Chondrocyte (in vitro differentiated cells): ENCODE measurements around the gene GRIK2. TPM values are rescaled to one million over a fixed set of nuclear protein-coding genes. Genes with fewer than 3 reads are reported as not detected.
"Not testable (repeated sequence)": the region's sequence is repeated elsewhere in the genome, so short reads cannot be mapped to it uniquely, and the experiment has no call there.

Experiments used
- DNase-seq: peaks from one replicate; pipeline ENCODE4 v3.0.0; 2021; ENCODE audit warnings: mixed read lengths, low spot score
- H3K27ac Mint-ChIP-seq: one replicate; pipeline ENCODE4 v1.8.0; 2021; ENCODE audit warnings: mild to moderate bottlenecking, moderate library complexity, mixed read lengths; ENCODE audit not compliant: unreplicated experiment
- H3K27me3 Mint-ChIP-seq: 2 replicates; pipeline ENCODE4 v1.8.0; 2021; ENCODE audit warnings: low read depth, mixed read lengths
- H3K36me3 Mint-ChIP-seq: 2 replicates; pipeline ENCODE4 v1.8.0; 2021; ENCODE audit warnings: low read depth, mixed read lengths
- H3K4me1 Mint-ChIP-seq: 2 replicates; pipeline ENCODE4 v1.8.0; 2021; ENCODE audit warnings: low read depth, mild to moderate bottlenecking, mixed read lengths
- H3K4me3 Mint-ChIP-seq: one replicate; pipeline ENCODE4 v1.8.0; 2021; ENCODE audit warnings: mild to moderate bottlenecking, moderate library complexity, mixed read lengths; ENCODE audit not compliant: unreplicated experiment
- H3K9me3 Mint-ChIP-seq: 2 replicates; pipeline ENCODE4 v1.8.0; 2021; ENCODE audit warnings: low read depth, mixed read lengths
- total RNA-seq: library from RNA; stranded (reverse); gene quantifications from 3 replicates; pipeline ENCODE4 v1.2.1, GENCODE V29; 2021
- TF ChIP-seq, protein P1 (sequence below): fragments of 200-600 bp; sonication (generic); IDR thresholded peaks from 2 replicates; pipeline ENCODE4 v1.5.0; 2021; ENCODE audit warnings: antibody characterized with exemption, mild to moderate bottlenecking, moderate library complexity

The GRIK2 gene
- total RNA-seq, 1 donor from 2014 or later: 8.2 TPM

DNA sequence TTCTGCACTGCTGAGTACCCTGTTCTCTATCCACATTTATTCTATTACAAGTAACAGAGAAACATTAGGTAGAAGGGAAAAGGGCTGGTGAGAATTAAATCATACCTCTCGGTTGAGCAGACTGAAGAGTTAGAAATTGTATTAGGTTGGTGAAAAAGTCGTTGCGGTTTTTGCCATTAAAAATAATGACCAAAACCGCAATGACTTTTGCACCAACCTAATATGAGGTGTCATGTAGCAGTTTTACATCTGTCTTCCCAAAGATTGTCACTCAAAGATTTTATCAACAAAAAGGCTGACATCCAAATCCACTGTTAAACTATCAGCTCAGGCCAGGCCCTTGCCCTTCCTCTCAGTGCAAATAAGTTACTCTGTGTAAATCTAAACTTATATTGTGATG lies 28.3 kb upstream of the GRIK2 start:
- no peak for DNase-seq
- TF ChIP-seq, protein P1, sequence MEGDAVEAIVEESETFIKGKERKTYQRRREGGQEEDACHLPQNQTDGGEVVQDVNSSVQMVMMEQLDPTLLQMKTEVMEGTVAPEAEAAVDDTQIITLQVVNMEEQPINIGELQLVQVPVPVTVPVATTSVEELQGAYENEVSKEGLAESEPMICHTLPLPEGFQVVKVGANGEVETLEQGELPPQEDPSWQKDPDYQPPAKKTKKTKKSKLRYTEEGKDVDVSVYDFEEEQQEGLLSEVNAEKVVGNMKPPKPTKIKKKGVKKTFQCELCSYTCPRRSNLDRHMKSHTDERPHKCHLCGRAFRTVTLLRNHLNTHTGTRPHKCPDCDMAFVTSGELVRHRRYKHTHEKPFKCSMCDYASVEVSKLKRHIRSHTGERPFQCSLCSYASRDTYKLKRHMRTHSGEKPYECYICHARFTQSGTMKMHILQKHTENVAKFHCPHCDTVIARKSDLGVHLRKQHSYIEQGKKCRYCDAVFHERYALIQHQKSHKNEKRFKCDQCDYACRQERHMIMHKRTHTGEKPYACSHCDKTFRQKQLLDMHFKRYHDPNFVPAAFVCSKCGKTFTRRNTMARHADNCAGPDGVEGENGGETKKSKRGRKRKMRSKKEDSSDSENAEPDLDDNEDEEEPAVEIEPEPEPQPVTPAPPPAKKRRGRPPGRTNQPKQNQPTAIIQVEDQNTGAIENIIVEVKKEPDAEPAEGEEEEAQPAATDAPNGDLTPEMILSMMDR: no peak
- no peak overlapping the region for H3K4me3 Mint-ChIP-seq
- no peak overlapping the region for H3K27ac Mint-ChIP-seq
- no peaks in the 10 kb centered on the region for H3K4me1 Mint-ChIP-seq
- H3K9me3 Mint-ChIP-seq: no peaks in the 10 kb centered on the region
- H3K36me3 Mint-ChIP-seq: no peaks in the 10 kb centered on the region
- H3K27me3 Mint-ChIP-seq: peaks cover 4% of the 10 kb centered on the region

DNA sequence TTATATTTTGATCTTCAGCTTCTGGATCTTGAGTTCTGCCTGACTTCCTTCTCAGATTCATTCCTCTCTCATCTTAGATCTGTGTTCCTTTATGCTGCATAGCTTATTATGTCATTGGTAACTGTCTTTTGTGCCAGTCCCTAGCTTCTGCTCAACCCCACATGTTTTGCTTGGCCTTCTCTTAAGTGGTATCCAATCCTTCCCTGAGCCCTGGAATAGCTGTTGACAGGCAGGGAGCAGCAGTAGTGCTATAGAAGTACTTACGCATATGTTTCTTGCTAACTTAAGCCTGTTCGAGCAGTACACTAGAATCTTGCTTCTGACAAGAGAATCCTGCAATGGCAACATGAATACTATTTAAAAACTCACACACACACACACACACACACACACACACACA lies 13.6 kb upstream of the GRIK2 start:
- Mint-ChIP-seq H3K4me3 (no peak overlapping the region), H3K4me1 (no peaks in the 10 kb centered on the region), H3K36me3 (no peaks in the 10 kb centered on the region), H3K27ac (no peak overlapping the region), H3K27me3 (peaks cover 13% of the 10 kb centered on the region), H3K9me3 (no peaks in the 10 kb centered on the region)
- TF ChIP-seq, protein P1: no peak
- no peak for DNase-seq

DNA sequence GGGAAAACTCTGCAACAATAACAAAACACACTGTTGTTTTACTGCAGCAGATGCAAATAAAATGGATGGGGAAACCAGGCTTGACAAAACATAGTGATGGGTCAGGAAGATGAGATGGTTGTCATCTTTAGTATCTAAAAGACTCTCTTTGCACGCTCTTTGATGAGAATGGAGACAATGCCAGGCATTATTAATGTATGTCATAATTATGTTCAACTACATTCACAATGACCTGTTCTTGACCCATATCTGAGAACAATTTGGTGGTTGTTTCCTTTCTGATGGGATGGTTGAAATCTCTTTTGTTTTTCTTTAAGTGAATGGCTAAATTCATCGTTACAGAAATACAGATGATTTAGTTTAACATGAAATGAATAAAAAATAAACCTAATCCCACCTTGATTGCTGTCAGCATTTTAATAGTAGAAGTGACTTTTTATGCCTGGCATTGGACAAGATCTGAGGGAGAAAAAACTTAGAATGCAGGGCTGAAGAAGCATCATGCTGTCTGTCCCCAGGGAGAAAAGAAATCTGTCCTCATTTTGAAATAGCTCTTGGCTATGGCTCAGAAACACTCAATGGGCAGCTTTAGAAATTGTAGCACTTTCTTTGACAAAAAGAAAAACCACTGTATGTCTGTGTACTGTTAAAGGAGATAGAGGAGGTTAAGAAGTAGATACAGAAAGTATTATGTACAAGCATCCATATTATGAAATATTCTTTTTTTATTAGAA lies 12.4 kb upstream of the GRIK2 start:
- DNase-seq: no peak
- Mint-ChIP-seq H3K9me3 (no peaks in the 10 kb centered on the region), H3K4me1 (no peaks in the 10 kb centered on the region), H3K36me3 (no peaks in the 10 kb centered on the region), H3K27ac (no peak overlapping the region), H3K27me3 (peaks cover 16% of the 10 kb centered on the region), H3K4me3 (no peak overlapping the region)
- TF ChIP-seq, protein P1: no peak

DNA sequence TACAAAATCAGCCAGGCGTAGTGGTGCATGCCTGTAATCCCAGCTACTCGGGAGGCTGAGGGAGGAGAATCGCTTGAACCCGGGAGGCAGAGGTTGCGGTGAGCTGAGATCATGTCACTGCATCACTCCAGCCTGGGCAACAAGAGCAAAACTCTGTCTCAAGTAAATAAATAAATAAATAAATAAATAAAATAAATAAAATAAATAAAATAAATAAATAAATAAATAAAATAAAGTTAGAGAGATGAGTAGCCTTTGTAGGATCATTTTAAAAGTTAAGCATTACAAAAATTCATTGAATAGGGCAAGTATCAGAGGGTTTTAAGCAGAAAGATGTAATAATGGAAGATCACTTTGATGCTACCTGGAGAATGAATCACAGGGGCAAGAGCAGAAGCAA lies 9.8 kb upstream of the GRIK2 start:
- not testable (repeated sequence) for H3K4me3 Mint-ChIP-seq, H3K27ac Mint-ChIP-seq, H3K4me1 Mint-ChIP-seq, DNase-seq, H3K36me3 Mint-ChIP-seq, H3K9me3 Mint-ChIP-seq
- H3K27me3 Mint-ChIP-seq: peaks cover 15% of the 10 kb centered on the region

DNA sequence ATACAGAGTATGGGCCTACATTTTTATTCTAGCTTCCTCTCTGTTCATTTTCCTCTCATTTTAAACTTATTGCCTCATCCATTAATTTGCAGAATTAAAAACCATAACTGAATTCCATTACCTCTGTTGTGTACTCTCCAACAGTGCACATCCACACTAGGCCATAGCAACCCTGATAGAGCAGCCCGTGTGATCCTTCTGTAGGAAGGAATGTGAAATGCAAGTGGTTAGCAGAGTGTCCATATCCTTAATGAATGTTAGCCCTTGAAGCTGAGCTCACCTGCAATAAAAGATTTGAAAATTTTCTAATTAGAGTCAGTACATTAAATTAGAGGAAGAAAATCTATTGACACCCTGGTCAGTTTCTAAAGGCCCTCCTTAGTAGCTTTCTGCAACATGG lies 6.5 kb upstream of the GRIK2 start:
- no peaks in the 10 kb centered on the region for H3K36me3 Mint-ChIP-seq
- no peak overlapping the region for H3K27ac Mint-ChIP-seq
- H3K27me3 Mint-ChIP-seq: peaks cover 25% of the 10 kb centered on the region
- no peak for DNase-seq
- no peak overlapping the region for H3K4me3 Mint-ChIP-seq
- TF ChIP-seq, protein P1: peak; percentile 54
- no peaks in the 10 kb centered on the region for H3K9me3 Mint-ChIP-seq
- peaks cover 1% of the 10 kb centered on the region for H3K4me1 Mint-ChIP-seq
